DMS153 treated with DMSO at 0.1 percent for 48 hours (cell line): ENCODE data around the gene TVP23A.
"Not testable (repeated sequence)": the region's sequence is repeated elsewhere in the genome, so short reads cannot be mapped to it uniquely, and the experiment has no call there.

Experiments used
- DNase-seq: peaks from one replicate; lab custom pipeline; 2025; ENCODE audit not compliant: unreplicated experiment; lab: John Stamatoyannopoulos, UW

Gene TVP23A

GRCh38 chr16:10752843-10753523 is 65.6 kb downstream of the TVP23A start:
- no peak for DNase-seq

- DNase-seq = no peak
These were observed 67.3 kb downstream of the TVP23A start for GRCh38 chr16:10751291-10751697.

GRCh38 chr16:10750793-10751192 is 67.8 kb downstream of the TVP23A start:
- no peak for DNase-seq

GRCh38 chr16:10745841-10746240 is 72.8 kb downstream of the TVP23A start:
- no peak for DNase-seq

GRCh38 chr16:10744370-10745030 is 74.1 kb downstream of the TVP23A start:
- DNase-seq = no peak

- peak; percentile 90 for DNase-seq
These were observed 74.8 kb downstream of the TVP23A start, which contains the start of gene NUBP1 for GRCh38 chr16:10743610-10744369. NUBP1 (plus strand) TSS chr16:10743842; CDS start chr16:10743864, 22 bp downstream.

- DNase-seq = no peak
These were observed 75.4 kb downstream of the TVP23A start for GRCh38 chr16:10743227-10743609.

- no peak for DNase-seq
These were observed 76.8 kb downstream of the TVP23A start for GRCh38 chr16:10741844-10742243.

- not testable (repeated sequence) for DNase-seq
These were observed 77.3 kb downstream of the TVP23A start for GRCh38 chr16:10741249-10741648.

- DNase-seq = no peak
These were observed 77.8 kb downstream of the TVP23A start for GRCh38 chr16:10740845-10741208.

GRCh38 chr16:10740000-10740844 is 78.4 kb downstream of the TVP23A start:
- DNase-seq = no peak

- DNase-seq = no peak
These were observed 80.1 kb downstream of the TVP23A start for GRCh38 chr16:10738231-10739077.

GRCh38 chr16:10737068-10737625 is 81.4 kb downstream of the TVP23A start:
- DNase-seq = peak; percentile 82

GRCh38 chr16:10731790-10732189 is 86.8 kb downstream of the TVP23A start:
- no peak for DNase-seq

- DNase-seq = peak; percentile 29
These were observed 89.2 kb downstream of the TVP23A start for GRCh38 chr16:10729104-10730048.

GRCh38 chr16:10728003-10728887 is 90.3 kb downstream of the TVP23A start:
- DNase-seq = no peak
